Osteocyte (in vitro differentiated cells): ENCODE measurements around the gene SATB2. TPM values are rescaled to one million over a fixed set of nuclear protein-coding genes. Genes with fewer than 3 reads are reported as not detected.

Experiments used
- DNase-seq: peaks from one replicate; pipeline ENCODE4 v3.0.0; 2021; ENCODE audit warnings: mixed read lengths; ENCODE audit not compliant: unreplicated experiment; ENCODE audit errors: extremely low spot score
- H3K27ac Mint-ChIP-seq: one replicate; pipeline ENCODE4 v1.8.0; 2021; ENCODE audit warnings: mild to moderate bottlenecking, mixed read lengths; ENCODE audit not compliant: unreplicated experiment
- H3K27me3 Mint-ChIP-seq: one replicate; pipeline ENCODE4 v1.8.0; 2021; ENCODE audit warnings: mixed read lengths; ENCODE audit not compliant: unreplicated experiment
- H3K36me3 Mint-ChIP-seq: one replicate; pipeline ENCODE4 v1.8.0; 2021; ENCODE audit warnings: mixed read lengths; ENCODE audit not compliant: unreplicated experiment
- H3K4me1 Mint-ChIP-seq: one replicate; pipeline ENCODE4 v1.8.0; 2021; ENCODE audit warnings: mixed read lengths; ENCODE audit not compliant: unreplicated experiment
- H3K4me3 Mint-ChIP-seq: one replicate; pipeline ENCODE4 v1.8.0; 2021; ENCODE audit warnings: mild to moderate bottlenecking, moderate library complexity, mixed read lengths; ENCODE audit not compliant: unreplicated experiment
- H3K9me3 Mint-ChIP-seq: one replicate; pipeline ENCODE4 v1.8.0; 2021; ENCODE audit warnings: mixed read lengths; ENCODE audit not compliant: unreplicated experiment
- CTCF ChIP-seq: fragments of 200-600 bp; sonication (generic); IDR thresholded peaks from 2 replicates; pipeline ENCODE4 v1.5.0; 2021; ENCODE audit warnings: antibody characterized with exemption, mild to moderate bottlenecking, moderate library complexity
- total RNA-seq: library from RNA; stranded (reverse); gene quantifications from 2 replicates; pipeline ENCODE4 v1.2.1, GENCODE V29; 2021

Gene SATB2
- total RNA-seq, 1 donor from 2014 or later: 11.6 TPM

- Mint-ChIP-seq H3K27me3 (no peaks in the 10 kb centered on the region), H3K36me3 (peaks cover 3% of the 10 kb centered on the region), H3K4me3 (no peak overlapping the region), H3K9me3 (no peaks in the 10 kb centered on the region), H3K4me1 (no peaks in the 10 kb centered on the region), H3K27ac (no peak overlapping the region)
- DNase-seq: no peak
- TF ChIP-seq CTCF: no peak
Measured at GRCh38 chr2:199339891-199340605, 117.7 kb downstream of the SATB2 start.

GRCh38 chr2:199336546-199336945 lies 121.2 kb downstream of the SATB2 start:
- Mint-ChIP-seq H3K27ac (no peak overlapping the region), H3K27me3 (no peaks in the 10 kb centered on the region), H3K36me3 (no peaks in the 10 kb centered on the region), H3K4me1 (no peaks in the 10 kb centered on the region), H3K4me3 (no peak overlapping the region), H3K9me3 (no peaks in the 10 kb centered on the region)
- DNase-seq: no peak
- no peak for TF ChIP-seq CTCF

GRCh38 chr2:199335502-199335901 lies 122.2 kb downstream of the SATB2 start:
- Mint-ChIP-seq H3K4me1 (no peaks in the 10 kb centered on the region), H3K27ac (no peak overlapping the region), H3K9me3 (no peaks in the 10 kb centered on the region), H3K4me3 (no peak overlapping the region), H3K36me3 (no peaks in the 10 kb centered on the region), H3K27me3 (no peaks in the 10 kb centered on the region)
- DNase-seq: no peak
- no peak for TF ChIP-seq CTCF

- DNase-seq: no peak
- no peaks in the 10 kb centered on the region for H3K27me3 Mint-ChIP-seq
- H3K36me3 Mint-ChIP-seq: peaks cover 4% of the 10 kb centered on the region
- H3K27ac Mint-ChIP-seq: no peak overlapping the region
- no peaks in the 10 kb centered on the region for H3K4me1 Mint-ChIP-seq
- no peak overlapping the region for H3K4me3 Mint-ChIP-seq
- no peak for TF ChIP-seq CTCF
- H3K9me3 Mint-ChIP-seq: no peaks in the 10 kb centered on the region
Measured at GRCh38 chr2:199329466-199329865, 128.3 kb downstream of the SATB2 start.

GRCh38 chr2:199329031-199329430 lies 128.7 kb downstream of the SATB2 start:
- Mint-ChIP-seq H3K36me3 (peaks cover 4% of the 10 kb centered on the region), H3K9me3 (no peaks in the 10 kb centered on the region), H3K4me3 (no peak overlapping the region), H3K4me1 (no peaks in the 10 kb centered on the region), H3K27ac (no peak overlapping the region), H3K27me3 (no peaks in the 10 kb centered on the region)
- DNase-seq: no peak
- no peak for TF ChIP-seq CTCF
